Measurements from ENCODE around the gene CDC42BPA. TPM values are rescaled to one million over a fixed set of nuclear protein-coding genes. Genes with fewer than 3 reads are reported as not detected.

The CDC42BPA gene
- total RNA-seq, 1 experiment from 2014 or later = 102 TPM

- Mint-ChIP-seq H3K4me3 (ENCODE audit: unreplicated experiment) (peak overlapping the region; percentile 59), H3K36me3 (ENCODE audit: insufficient read depth, unreplicated experiment) (peaks cover 4% of the 10 kb centered on the region), H3K27me3 (ENCODE audit: insufficient read depth, unreplicated experiment) (no peaks in the 10 kb centered on the region), H3K4me1 (ENCODE audit: insufficient read depth, unreplicated experiment) (peaks cover 32% of the 10 kb centered on the region), H3K9me3 (ENCODE audit: unreplicated experiment) (no peaks in the 10 kb centered on the region), H3K27ac (ENCODE audit: low read depth, unreplicated experiment) (peak overlapping the region; percentile 91)
- intact Hi-C loops (cut with micrococcal nuclease) = no loop called here
- TF ChIP-seq, protein P1, sequence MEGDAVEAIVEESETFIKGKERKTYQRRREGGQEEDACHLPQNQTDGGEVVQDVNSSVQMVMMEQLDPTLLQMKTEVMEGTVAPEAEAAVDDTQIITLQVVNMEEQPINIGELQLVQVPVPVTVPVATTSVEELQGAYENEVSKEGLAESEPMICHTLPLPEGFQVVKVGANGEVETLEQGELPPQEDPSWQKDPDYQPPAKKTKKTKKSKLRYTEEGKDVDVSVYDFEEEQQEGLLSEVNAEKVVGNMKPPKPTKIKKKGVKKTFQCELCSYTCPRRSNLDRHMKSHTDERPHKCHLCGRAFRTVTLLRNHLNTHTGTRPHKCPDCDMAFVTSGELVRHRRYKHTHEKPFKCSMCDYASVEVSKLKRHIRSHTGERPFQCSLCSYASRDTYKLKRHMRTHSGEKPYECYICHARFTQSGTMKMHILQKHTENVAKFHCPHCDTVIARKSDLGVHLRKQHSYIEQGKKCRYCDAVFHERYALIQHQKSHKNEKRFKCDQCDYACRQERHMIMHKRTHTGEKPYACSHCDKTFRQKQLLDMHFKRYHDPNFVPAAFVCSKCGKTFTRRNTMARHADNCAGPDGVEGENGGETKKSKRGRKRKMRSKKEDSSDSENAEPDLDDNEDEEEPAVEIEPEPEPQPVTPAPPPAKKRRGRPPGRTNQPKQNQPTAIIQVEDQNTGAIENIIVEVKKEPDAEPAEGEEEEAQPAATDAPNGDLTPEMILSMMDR (IDR thresholded peaks at IDR 0.05; ENCODE audit: unreplicated experiment) = no peak
- BruUV-seq (replicated peaks) = no TSS peak
- POLR2A ChIA-PET = interaction anchor here (0.7 to 2.7 kb wide), 10 partner anchors 8 to 600 kb away, joined by 3 to 8 read pairs (median 4); partner anchors contain the start of gene CDC42BPA
- CTCF ChIA-PET = interaction anchor here (0.6 to 1.8 kb wide), 4 partner anchors 9 to 789 kb away, joined by 3 to 9 read pairs (median 4); no protein-coding TSS in a partner anchor
- peak; percentile 87 for DNase-seq (ENCODE audit: unreplicated experiment)
These were observed 92.5 kb downstream of the CDC42BPA start for GRCh38 chr1:227225715-227226346.

GRCh38 chr1:227223171-227223806 lies 95.0 kb downstream of the CDC42BPA start:
- H3K4me3 Mint-ChIP-seq (ENCODE audit: unreplicated experiment) = no peak overlapping the region
- H3K4me1 Mint-ChIP-seq (ENCODE audit: insufficient read depth, unreplicated experiment) = peaks cover 38% of the 10 kb centered on the region
- no peak for DNase-seq (ENCODE audit: unreplicated experiment)
- H3K27me3 Mint-ChIP-seq (ENCODE audit: insufficient read depth, unreplicated experiment) = no peaks in the 10 kb centered on the region
- POLR2A ChIA-PET = interaction anchor here (0.6 kb wide), 2 partner anchors 382 to 874 kb away, joined by 3 to 4 read pairs; no protein-coding TSS in a partner anchor
- CTCF ChIA-PET = interaction anchor here (1.3 to 1.8 kb wide), 2 partner anchors 11 to 47 kb away, joined by 3 to 4 read pairs; no protein-coding TSS in a partner anchor
- TF ChIP-seq, protein P1 (IDR thresholded peaks at IDR 0.05; ENCODE audit: unreplicated experiment) = no peak
- no peaks in the 10 kb centered on the region for H3K9me3 Mint-ChIP-seq (ENCODE audit: unreplicated experiment)
- intact Hi-C loops (cut with micrococcal nuclease) = no loop called here
- BruUV-seq (replicated peaks) = no TSS peak
- no peak overlapping the region for H3K27ac Mint-ChIP-seq (ENCODE audit: low read depth, unreplicated experiment)
- peaks cover 4% of the 10 kb centered on the region for H3K36me3 Mint-ChIP-seq (ENCODE audit: insufficient read depth, unreplicated experiment)

- Mint-ChIP-seq H3K36me3 (ENCODE audit: insufficient read depth, unreplicated experiment) (no peaks in the 10 kb centered on the region), H3K4me3 (ENCODE audit: unreplicated experiment) (no peak overlapping the region), H3K27ac (ENCODE audit: low read depth, unreplicated experiment) (no peak overlapping the region), H3K9me3 (ENCODE audit: unreplicated experiment) (no peaks in the 10 kb centered on the region), H3K4me1 (ENCODE audit: insufficient read depth, unreplicated experiment) (peaks cover 27% of the 10 kb centered on the region), H3K27me3 (ENCODE audit: insufficient read depth, unreplicated experiment) (no peaks in the 10 kb centered on the region)
- ChIA-PET POLR2A (no interaction called here), CTCF (interaction anchor here (1.2 to 4.4 kb wide), 2 partner anchors 10 to 14 kb away, joined by 3 to 22 read pairs; no protein-coding TSS in a partner anchor)
- BruUV-seq (replicated peaks) = no TSS peak
- intact Hi-C loops (cut with micrococcal nuclease) = no loop called here
- TF ChIP-seq, protein P1 (IDR thresholded peaks at IDR 0.05; ENCODE audit: unreplicated experiment) = no peak
- DNase-seq (ENCODE audit: unreplicated experiment) = no peak
These were observed 98.5 kb downstream of the CDC42BPA start for GRCh38 chr1:227219715-227220292.
